Stimulated activated CD8-positive, alpha-beta memory T cell treated with anti-CD3 and anti-CD28 coated beads, Interleukin-15, amount 100 ng/mL, for 4 hours (primary cell): ENCODE results near the gene STK31.
"Not testable (repeated sequence)": the region's sequence is repeated elsewhere in the genome, so short reads cannot be mapped to it uniquely, and the experiment has no call there.

Experiments used
- DNase-seq, 2 donors: peaks; one replicate each; pipeline ENCODE4 v3.0.0-alpha.2; 2020; ENCODE audit warnings: low read depth in 2 of 2

STK31 gene, protein sequence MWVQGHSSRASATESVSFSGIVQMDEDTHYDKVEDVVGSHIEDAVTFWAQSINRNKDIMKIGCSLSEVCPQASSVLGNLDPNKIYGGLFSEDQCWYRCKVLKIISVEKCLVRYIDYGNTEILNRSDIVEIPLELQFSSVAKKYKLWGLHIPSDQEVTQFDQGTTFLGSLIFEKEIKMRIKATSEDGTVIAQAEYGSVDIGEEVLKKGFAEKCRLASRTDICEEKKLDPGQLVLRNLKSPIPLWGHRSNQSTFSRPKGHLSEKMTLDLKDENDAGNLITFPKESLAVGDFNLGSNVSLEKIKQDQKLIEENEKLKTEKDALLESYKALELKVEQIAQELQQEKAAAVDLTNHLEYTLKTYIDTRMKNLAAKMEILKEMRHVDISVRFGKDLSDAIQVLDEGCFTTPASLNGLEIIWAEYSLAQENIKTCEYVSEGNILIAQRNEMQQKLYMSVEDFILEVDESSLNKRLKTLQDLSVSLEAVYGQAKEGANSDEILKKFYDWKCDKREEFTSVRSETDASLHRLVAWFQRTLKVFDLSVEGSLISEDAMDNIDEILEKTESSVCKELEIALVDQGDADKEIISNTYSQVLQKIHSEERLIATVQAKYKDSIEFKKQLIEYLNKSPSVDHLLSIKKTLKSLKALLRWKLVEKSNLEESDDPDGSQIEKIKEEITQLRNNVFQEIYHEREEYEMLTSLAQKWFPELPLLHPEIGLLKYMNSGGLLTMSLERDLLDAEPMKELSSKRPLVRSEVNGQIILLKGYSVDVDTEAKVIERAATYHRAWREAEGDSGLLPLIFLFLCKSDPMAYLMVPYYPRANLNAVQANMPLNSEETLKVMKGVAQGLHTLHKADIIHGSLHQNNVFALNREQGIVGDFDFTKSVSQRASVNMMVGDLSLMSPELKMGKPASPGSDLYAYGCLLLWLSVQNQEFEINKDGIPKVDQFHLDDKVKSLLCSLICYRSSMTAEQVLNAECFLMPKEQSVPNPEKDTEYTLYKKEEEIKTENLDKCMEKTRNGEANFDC

DNA sequence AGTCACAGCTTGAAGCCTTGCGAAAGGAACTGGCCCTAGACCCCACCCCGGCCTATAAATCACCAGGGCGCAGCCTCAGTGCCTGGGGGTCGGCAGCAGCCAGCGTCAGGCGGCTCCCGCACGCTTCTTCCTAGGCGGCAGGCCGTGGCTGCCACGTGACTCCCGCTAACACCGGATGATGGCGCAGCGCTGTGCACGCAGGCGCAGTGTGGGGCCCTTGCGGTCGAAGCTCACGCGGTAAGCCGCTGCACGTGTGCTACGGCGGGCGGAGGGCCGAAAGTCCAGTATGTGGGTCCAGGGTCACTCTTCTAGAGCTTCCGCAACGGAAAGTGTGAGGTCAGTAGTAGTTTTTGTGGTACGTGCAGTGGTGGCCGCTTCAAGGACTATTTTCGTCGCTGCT, at the start of gene STK31:
STK31 (plus strand) TSS at position 220 of the 400 bp plus-strand sequence; CDS start at position 287, 67 bp downstream.
- no peak for DNase-seq

DNA sequence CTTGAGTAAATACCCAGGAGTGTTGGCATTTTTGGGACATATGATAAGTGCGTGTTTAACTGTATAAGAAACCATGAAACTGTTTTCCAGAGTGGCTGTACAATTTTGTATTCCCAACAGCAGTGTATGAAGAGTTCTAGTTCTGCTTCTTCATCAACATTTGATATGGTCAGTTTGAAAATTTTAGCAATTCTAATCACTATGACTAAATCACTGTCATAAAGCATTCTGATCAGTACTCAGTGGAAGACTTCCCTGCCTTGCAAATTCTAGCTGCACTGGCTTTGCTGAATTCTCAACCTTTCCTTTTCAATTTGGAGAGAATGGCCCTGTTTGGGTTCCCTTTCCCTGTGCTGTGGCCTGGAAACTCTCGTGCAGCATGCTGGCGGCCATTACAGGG, 48.6 kb upstream of the STK31 start:
- no peak for DNase-seq

DNA sequence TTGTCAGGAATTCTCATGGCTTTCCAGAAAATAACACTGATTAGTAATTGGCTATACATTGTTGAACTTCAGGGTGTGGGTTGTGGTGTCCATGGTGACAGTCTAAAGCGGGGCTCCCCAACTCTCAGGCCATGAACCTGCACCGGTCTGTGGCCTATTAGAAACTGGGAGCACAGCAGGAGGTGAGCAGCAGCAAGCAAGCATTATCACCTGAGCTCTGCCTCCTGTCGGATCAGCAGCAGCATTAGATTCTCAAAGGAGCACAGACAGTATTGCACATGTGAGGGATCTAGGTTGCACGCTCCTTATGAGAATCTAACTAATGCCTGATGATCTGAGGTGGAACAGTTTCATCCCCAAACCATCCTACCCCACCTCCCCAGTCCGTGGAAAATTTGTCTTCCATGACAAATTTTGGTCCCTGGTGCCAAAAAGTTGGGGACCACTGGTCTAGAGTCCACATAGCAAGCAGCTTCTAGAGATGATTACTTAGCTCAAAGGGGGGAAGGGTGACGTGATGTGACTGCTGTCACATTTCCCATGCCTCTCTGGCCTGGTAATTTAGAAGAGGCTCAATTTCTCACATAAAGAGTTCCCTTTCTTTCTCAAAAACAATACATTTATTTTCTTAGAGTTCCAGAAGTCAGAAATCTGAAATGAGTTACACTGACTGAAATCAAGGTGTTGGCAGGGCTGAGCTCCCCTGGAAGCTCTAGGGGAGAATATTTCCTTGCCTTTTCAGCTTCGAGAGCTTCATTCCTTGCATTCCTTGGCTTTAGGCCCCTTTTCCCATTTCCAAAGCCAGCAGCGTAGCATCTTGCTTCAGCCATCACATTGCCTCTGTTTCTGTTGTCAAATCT, 47.7 kb upstream of the STK31 start:
- DNase-seq, result no peak

DNA sequence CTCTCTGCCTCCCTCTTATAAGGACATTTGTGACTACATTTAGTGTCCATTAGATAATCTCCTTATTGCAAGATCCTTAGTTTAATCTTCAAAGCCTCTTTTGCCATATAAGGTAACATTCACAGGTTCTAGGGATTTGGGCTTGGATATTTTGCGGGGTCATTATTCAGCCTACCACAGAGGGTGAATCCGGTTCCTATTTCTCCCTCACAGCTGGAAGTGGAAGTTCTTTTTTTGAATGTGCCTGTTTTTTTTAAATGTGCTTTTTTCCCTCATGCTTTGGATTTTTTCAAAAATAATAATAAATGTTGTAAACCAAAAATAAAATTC, 47.1 kb upstream of the STK31 start:
- no peak for DNase-seq

DNA sequence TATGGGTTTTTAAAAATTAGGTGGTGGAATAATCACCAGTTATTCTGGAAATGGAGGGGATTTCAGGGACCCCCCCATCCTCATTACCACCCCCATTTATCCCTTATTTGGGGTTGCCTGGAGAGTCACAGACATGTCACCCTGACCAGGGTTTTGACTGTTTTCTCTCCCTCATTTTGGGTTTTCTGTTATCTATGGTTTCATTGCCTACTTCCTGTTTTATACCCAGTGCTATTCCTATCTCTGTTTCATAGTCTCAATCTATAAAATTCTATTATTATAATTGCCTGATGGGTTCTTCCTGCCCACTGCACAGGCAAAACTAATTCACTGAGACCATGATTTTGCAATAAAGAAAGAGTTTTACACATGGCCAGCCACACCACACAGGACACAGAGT, 45.9 kb upstream of the STK31 start:
- no peak for DNase-seq

DNA sequence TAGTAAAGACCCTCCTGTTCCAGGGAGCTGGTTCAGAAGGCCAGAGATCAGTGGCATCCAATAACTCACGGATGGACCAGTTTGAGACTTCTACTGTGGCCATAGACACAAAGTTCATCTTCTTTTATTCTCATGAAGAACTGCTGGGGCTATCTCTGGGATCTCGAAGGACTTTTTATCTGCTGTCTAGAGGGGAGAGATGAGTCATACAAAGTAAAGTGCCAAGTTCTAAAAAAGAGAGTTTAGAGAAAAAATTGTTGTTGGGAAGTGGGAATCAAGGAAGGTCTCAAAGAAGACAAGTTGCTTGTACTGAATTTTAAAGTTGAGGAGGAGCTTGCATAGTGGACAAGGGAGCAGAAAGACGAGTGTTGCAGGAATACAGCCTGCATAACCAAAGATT, 38.0 kb upstream of the STK31 start:
- no peak for DNase-seq

DNA sequence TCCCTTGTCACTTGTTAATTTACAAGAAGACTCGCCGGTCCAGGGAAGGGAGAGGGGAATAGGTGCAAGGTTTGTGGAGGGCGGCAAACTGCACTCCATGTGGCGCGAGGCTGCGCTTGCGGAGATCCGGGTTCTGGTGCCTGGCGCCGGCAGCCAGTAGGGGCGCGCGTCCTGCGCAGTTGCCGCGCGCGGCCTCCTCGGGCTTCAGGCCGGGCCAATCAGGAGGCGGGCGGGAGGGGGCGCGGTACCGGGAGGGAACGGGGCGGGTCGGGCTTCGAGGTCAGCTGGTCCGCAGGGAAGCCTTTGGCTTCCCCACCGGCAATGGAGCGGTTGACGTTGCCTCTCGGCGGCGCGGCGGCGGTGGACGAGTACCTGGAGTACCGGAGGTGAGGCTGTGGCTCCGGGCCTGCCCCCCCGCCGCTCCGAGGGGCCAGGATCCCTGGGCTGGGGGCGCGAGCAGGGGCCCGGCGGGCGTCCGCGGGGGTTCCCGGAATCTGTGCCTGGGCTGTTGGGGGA, 30.1 kb upstream of the STK31 start, which contains the start of gene FAM221A:
FAM221A (plus strand) TSS at position 302 of the 516 bp plus-strand sequence; CDS start at position 322, 20 bp downstream.
- peak; percentile 59 for DNase-seq

DNA sequence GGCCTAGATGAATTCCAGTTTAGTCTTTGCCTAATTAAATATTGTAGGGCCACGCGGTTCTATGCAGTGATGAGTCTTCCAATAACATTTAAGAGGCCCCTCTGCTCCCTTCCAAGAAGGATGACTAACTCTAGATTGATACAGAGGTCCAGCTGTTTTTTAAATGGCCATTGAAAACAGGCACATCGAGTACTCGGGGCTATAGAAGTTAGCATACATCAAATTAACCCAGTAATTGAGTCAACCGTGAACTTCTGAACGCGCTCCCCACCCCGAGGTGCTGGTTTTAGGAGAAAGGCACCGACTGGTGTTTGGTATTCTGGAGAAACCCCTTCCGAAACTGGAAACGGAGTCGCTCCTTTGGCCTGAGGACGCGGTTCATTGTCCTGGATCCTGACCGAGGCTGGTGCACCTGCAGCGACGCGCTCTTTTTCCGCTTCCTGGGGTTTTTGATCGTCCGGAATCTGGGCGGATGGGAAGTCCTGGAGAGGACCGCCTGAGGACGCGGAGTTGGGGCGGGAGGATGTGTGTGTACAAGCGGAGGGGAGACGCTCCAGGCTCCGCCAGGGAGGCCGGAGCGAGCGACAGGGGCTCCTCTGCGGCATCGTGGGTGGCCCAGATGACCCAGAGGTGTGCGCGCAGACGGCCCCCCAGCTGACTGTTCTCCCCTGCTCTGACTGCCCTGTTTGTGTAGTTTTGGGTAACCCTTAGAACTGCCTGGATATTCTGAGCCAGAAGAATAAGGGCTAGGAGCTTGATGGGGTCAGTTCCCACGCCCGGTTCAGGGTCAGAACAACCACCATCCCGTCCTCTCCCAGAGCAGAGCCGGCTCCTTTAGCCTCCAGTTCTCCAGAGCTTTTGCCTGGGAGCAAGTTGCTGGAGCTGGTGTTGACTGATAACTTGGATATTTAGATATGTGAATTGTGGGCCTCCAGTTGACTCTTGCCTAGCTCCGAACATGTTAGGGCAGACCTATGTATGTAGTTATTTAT, 29.3 kb upstream of the STK31 start:
- DNase-seq, result no peak

DNA sequence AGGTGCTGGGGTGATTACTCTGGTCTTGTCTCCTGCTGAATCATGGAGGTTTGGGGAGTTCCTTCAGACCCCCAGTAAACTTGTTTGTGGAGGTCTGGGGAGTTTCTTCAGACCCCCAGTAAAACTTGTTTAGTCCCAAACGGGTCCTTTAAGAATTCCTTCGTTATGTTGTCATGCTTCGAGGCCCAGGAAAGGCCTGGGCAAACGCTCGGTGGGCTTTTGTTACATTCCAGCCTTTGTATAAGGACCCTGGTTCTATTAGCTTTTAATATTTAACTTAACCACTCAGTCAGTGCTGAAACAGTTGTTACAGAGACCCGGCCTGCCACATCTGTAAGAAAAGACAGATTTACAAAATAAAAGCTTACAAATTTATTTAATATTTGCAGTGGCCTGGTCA, 26.0 kb upstream of the STK31 start:
- not testable (repeated sequence) for DNase-seq

DNA sequence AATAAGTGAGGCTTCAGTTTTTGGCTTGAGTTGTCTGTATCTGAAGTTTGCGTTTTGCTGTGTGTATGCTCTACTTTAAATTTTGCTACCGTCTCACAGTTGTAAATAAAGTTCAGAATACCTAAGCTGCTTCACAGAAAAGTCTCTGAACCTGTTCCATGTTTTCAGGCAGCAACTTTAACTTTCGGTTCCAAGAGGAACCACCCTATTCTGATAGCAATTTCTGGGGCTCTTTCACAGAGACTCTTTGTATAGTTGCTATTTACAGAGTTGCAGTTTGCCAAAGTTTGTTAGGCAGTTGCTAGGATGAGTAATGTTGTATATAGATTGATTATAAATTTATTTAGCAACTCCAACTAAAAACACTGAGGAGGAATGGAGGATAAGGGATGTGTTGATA, 24.3 kb upstream of the STK31 start:
- DNase-seq, result no peak

DNA sequence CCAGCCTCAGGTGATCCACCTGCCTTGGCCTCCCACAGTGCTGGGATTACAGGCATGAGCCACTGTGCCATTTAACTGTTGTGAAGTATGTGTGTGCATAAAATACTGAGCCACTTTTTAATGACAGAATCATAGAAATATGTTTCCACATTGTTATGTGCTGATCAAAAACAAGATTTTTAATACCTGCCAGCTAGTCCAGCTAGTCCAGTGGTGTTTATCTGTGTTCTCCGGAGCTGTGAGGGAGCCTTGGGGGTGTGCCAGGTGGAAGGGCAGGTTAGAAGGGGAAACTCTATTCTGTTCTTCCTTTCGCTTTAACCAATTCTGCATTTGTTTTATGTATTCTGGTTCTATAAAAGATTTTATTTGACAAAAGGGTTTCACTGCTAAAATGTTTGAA, 23.0 kb upstream of the STK31 start:
- DNase-seq, result no peak

DNA sequence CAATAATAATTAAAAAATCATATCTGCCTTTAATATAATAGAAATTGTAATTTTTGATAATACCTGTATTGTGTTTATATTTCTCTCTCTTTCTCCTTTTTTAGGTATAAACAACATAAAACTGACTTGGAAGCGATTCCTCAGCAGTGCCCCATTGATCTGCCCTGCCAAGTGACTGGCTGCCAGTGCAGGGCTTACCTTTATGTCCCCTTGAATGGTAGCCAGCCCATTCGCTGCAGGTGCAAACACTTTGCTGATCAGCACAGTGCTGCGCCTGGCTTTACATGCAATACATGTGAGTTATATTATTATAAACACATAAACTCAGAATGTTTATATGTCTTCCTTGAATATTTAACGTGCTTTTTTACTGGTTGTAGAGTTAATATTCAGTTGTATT, 20.9 kb upstream of the STK31 start:
- no peak for DNase-seq

DNA sequence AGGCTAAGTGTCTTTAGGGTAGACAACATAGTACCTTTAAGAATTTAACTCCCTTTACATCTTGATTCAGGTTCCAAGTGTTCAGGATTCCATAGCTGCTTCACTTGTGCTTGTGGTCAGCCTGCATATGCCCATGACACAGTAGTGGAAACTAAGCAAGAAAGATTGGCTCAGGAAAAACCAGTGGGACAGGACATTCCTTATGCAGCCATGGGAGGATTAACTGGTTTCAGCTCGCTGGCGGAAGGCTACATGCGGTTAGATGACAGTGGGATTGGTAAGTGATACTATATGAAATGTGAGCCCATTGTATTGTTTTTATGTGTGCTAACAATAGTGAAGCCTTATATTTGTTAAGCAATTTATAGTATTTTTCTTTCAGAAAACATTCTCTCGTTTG, 18.7 kb upstream of the STK31 start:
- DNase-seq, result no peak

DNA sequence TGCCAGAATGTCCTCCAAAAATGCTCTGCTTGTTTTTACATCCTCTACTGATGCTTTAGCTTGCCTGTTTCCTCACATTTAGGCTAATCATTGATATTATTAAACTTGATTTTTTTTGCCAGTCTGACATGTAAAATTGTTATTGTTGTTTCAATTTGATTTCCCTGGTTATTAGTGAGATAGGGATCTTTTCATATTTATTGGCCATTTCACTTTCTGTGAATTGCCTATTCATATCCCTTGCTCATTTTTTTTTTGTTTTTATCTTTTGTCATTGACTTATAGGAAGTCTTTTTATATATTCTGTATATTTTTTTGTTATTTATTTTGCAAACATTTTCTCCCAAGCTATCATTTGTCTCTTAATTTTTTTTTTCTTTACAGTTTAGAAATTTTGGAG, 16.8 kb upstream of the STK31 start:
- no peak for DNase-seq

DNA sequence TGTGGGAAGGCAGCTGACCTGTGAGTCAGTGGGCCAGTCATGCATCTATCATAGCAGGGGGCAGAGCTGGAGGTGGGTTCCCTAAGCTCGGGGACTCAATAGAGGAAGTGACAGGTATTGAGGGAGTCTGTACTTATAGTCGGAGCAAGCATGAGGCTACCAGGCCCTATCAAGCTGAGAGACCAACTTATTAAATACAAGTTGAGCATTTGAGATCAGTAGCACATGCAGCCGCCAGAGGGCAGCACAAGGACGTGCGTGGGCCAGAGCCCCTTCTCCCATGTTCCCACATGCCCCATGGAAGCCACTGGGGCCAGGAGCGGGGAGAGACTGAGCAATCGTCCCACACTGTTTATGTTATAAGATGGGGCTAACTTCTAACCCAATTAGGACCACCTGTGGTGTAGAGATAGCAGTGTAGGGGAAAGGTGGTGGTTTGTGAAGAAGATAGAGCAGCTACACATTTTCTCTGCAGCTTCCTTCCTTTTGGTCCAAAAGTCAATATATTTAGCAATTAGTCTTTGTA, 13.0 kb upstream of the STK31 start:
- DNase-seq, result no peak

DNA sequence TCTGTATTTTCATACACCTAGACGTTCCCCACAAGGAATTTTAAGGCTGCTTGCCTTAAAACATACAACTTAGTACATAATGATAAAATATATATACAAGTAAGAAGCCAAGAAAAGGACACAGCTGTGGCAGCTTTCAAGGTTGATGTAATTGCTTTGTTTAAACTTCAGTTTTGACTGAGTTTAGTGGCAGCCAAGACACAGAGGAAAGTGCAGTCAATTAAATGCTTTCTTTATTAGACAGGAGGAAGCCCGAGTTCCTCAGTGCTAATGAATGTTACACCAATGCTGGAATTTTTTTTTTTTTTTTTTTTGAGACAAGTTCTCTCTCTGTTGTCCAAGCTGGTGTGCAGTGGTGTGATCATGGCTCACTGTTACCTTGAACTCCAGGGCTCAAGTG, 11.2 kb upstream of the STK31 start:
- no peak for DNase-seq

DNA sequence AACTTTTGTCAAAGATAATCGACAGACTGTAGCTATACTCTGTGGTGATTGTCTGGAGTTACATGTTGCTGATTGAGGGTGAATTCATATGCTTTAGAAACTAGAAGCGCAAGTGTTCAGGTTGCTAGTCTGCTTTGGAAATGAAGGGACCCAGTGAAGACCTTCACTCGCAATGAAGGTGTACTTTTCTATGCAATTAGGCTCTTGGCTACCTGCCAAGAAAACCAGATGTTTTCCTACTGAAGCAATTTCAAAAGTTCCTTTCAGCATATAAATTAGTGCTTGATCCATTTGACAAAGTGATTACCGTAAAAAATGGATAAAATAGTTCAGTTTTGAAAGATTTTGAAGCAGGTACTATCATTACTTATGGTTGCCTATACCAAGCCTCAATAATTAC, 10.0 kb upstream of the STK31 start:
- no peak for DNase-seq

DNA sequence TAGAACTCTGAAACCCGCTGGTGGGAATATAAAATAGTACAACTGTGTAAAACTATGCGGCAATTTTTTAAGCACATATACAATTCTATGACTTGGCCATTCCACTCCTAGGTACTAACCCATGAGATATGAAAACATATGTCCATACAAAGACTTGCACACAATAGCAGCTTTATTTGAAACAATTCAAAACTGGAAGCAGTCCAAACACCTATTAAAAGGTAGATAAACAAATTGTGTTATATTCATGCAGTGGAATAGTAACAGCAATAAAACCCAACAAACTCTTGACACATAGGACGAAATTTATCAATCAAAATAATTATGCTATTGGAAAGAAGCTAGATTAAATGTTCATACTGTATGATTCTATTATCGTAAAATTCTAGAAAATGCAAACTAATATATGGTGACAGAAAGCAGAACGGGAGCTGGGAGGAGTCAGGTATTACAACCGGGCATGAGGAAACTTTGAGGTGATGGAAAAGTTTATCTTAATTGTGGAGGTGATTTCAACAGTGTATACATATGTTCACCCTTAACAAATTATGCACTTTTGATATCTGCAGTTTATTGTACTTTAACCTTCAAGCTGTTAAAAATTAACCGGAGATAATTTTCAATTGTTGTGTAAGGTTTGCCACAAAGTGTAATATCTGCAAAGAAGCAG, 803 bp upstream of the STK31 start:
- DNase-seq, result no peak
